ENCODE results near the gene ERVH48-1.
A peak's percentile ranks its signal among the peaks of the same experiment; 100 is the strongest.
"Not testable (repeated sequence)": the region's sequence is repeated elsewhere in the genome, so short reads cannot be mapped to it uniquely, and the experiment has no call there.

The ERVH48-1 gene

GRCh38 chr21:42937960-42938605, 12.7 kb upstream of the ERVH48-1 start:
- Histone ChIP-seq H4K20me1 (ENCODE audit: control insufficient read depth, insufficient read depth, low read depth, low read length) (no peaks in the 10 kb centered on the region), H3K9me3 (ENCODE audit: control insufficient read depth, insufficient read depth, low read length) (no peaks in the 10 kb centered on the region), H3K27me3 (ENCODE audit: control insufficient read depth, low read length) (no peaks in the 10 kb centered on the region), H3K4me3 (ENCODE audit: low read length) (no peak overlapping the region), H3K4me1 (ENCODE audit: control insufficient read depth, low read length) (peaks cover 11% of the 10 kb centered on the region), H3K4me2 (ENCODE audit: low read length) (no peak overlapping the region), H3F3A (ENCODE audit: control insufficient read depth, insufficient read depth) (no peaks in the 10 kb centered on the region), H3K79me2 (ENCODE audit: control insufficient read depth, low read length) (no peaks in the 10 kb centered on the region), H3K9me2 (replicated peaks; ENCODE audit: control insufficient read depth, low read length) (no peaks in the 10 kb centered on the region), H3K36me3 (ENCODE audit: control insufficient read depth, low read length) (no peaks in the 10 kb centered on the region), H3K27ac (ENCODE audit: low read depth, low read length) (no peak overlapping the region)
- TF ChIP-seq CTCF (IDR thresholded peaks at IDR 0.05; ENCODE audit: low read depth, low read length, poor library complexity, severe bottlenecking) (no peak), EZH2phosphoT487 (IDR thresholded peaks at IDR 0.05; ENCODE audit: borderline replicate concordance, low read length) (no peak)

GRCh38 chr21:42937034-42937940, 11.9 kb upstream of the ERVH48-1 start:
- H3K4me2 ChIP-seq (ENCODE audit: low read length), result peak overlapping the region; percentile 33; the same call in 1 of the 2 replicates
- H3K4me3 ChIP-seq (ENCODE audit: low read length), result not testable (repeated sequence)

GRCh38 chr21:42936360-42936759, 10.9 kb upstream of the ERVH48-1 start:
- not testable (repeated sequence) for H4K20me1 ChIP-seq (ENCODE audit: control insufficient read depth, insufficient read depth, low read depth, low read length); H3F3A ChIP-seq (ENCODE audit: control insufficient read depth, insufficient read depth); H3K4me3 ChIP-seq (ENCODE audit: low read length); H3K9me2 ChIP-seq (replicated peaks; ENCODE audit: control insufficient read depth, low read length); H3K4me2 ChIP-seq (ENCODE audit: low read length); H3K27ac ChIP-seq (ENCODE audit: low read depth, low read length); H3K36me3 ChIP-seq (ENCODE audit: control insufficient read depth, low read length); H3K9me3 ChIP-seq (ENCODE audit: control insufficient read depth, insufficient read depth, low read length); H3K27me3 ChIP-seq (ENCODE audit: control insufficient read depth, low read length); H3K79me2 ChIP-seq (ENCODE audit: control insufficient read depth, low read length)
- H3K4me1 ChIP-seq (ENCODE audit: control insufficient read depth, low read length), result peaks cover 15% of the 10 kb centered on the region

More at GRCh38 chr21:42937034-42937940, 11.9 kb upstream of the ERVH48-1 start:
- not testable (repeated sequence) for H3K36me3 ChIP-seq (ENCODE audit: control insufficient read depth, low read length); H3K27me3 ChIP-seq (ENCODE audit: control insufficient read depth, low read length); H4K20me1 ChIP-seq (ENCODE audit: control insufficient read depth, insufficient read depth, low read depth, low read length); H3K79me2 ChIP-seq (ENCODE audit: control insufficient read depth, low read length); H3K9me2 ChIP-seq (replicated peaks; ENCODE audit: control insufficient read depth, low read length); H3F3A ChIP-seq (ENCODE audit: control insufficient read depth, insufficient read depth); H3K27ac ChIP-seq (ENCODE audit: low read depth, low read length); H3K9me3 ChIP-seq (ENCODE audit: control insufficient read depth, insufficient read depth, low read length)
- H3K4me1 ChIP-seq (ENCODE audit: control insufficient read depth, low read length), result peaks cover 11% of the 10 kb centered on the region

GRCh38 chr21:42933973-42934372, 8.5 kb upstream of the ERVH48-1 start:
- not testable (repeated sequence) for H4K20me1 ChIP-seq (ENCODE audit: control insufficient read depth, insufficient read depth, low read depth, low read length); H3K4me2 ChIP-seq (ENCODE audit: low read length); H3K9me2 ChIP-seq (replicated peaks; ENCODE audit: control insufficient read depth, low read length); H3K36me3 ChIP-seq (ENCODE audit: control insufficient read depth, low read length); H3K27ac ChIP-seq (ENCODE audit: low read depth, low read length); H3K4me3 ChIP-seq (ENCODE audit: low read length); H3K9me3 ChIP-seq (ENCODE audit: control insufficient read depth, insufficient read depth, low read length); H3K79me2 ChIP-seq (ENCODE audit: control insufficient read depth, low read length); H3F3A ChIP-seq (ENCODE audit: control insufficient read depth, insufficient read depth); H3K27me3 ChIP-seq (ENCODE audit: control insufficient read depth, low read length)
- H3K4me1 ChIP-seq (ENCODE audit: control insufficient read depth, low read length), result peaks cover 17% of the 10 kb centered on the region

- H3K4me2 ChIP-seq (ENCODE audit: low read length); H4K20me1 ChIP-seq (ENCODE audit: control insufficient read depth, insufficient read depth, low read depth, low read length); H3K4me3 ChIP-seq (ENCODE audit: low read length); H3K36me3 ChIP-seq (ENCODE audit: control insufficient read depth, low read length); H3F3A ChIP-seq (ENCODE audit: control insufficient read depth, insufficient read depth); H3K9me3 ChIP-seq (ENCODE audit: control insufficient read depth, insufficient read depth, low read length); H3K9me2 ChIP-seq (replicated peaks; ENCODE audit: control insufficient read depth, low read length); H3K27me3 ChIP-seq (ENCODE audit: control insufficient read depth, low read length); H3K79me2 ChIP-seq (ENCODE audit: control insufficient read depth, low read length); H3K27ac ChIP-seq (ENCODE audit: low read depth, low read length): not testable (repeated sequence)
- H3K4me1 ChIP-seq (ENCODE audit: control insufficient read depth, low read length), result peaks cover 17% of the 10 kb centered on the region
Measured at GRCh38 chr21:42933137-42933970, 7.9 kb upstream of the ERVH48-1 start.

GRCh38 chr21:42932378-42933136, 7.1 kb upstream of the ERVH48-1 start:
- not testable (repeated sequence) for H3K27me3 ChIP-seq (ENCODE audit: control insufficient read depth, low read length); H4K20me1 ChIP-seq (ENCODE audit: control insufficient read depth, insufficient read depth, low read depth, low read length); H3K4me2 ChIP-seq (ENCODE audit: low read length); H3K36me3 ChIP-seq (ENCODE audit: control insufficient read depth, low read length); H3K27ac ChIP-seq (ENCODE audit: low read depth, low read length); H3K9me2 ChIP-seq (replicated peaks; ENCODE audit: control insufficient read depth, low read length); H3K4me3 ChIP-seq (ENCODE audit: low read length); H3K79me2 ChIP-seq (ENCODE audit: control insufficient read depth, low read length); H3F3A ChIP-seq (ENCODE audit: control insufficient read depth, insufficient read depth); H3K9me3 ChIP-seq (ENCODE audit: control insufficient read depth, insufficient read depth, low read length)
- peaks cover 15% of the 10 kb centered on the region for H3K4me1 ChIP-seq (ENCODE audit: control insufficient read depth, low read length)

All from DOHH2 (cell line).